Renal cortical epithelial cell (primary cell): Measurements from ENCODE around the gene TBC1D22A. TPM values are rescaled to one million over a fixed set of nuclear protein-coding genes. Genes with fewer than 3 reads are reported as not detected.
A peak's percentile ranks its signal among the peaks of the same experiment; 100 is the strongest.

Source experiments
- DNase-seq: peaks from one replicate; pipeline ENCODE4 v3.0.0-alpha.2; 2011; ENCODE audit warnings: low read depth
- total RNA-seq: library from RNA; depleted of rRNA; stranded (reverse); fragments of >200 nt; gene quantifications from 2 replicates; pipeline ENCODE4 v1.2.3, GENCODE V29; 2014

Gene TBC1D22A
- total RNA-seq, 1 donor from 2014 or later: 20.0 TPM

DNA sequence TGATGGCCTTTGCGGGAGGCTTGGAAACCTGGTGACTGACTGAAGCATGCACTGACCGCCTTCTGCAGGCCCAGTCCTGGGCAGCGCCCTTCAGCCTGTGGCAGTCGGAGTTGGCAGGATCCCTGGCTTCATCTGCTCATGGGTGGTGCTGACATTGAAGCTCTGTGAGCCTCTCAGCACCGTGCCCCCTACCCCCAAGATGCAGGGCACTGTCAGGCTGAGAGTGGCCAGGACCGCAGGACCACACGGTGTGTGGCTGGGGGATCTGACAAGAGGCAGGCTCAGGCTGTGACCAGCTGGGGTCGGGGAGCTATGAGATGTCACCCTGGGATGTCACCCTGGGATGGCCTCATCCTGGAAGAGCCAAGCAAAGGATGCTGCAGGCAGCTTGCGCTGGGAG is 32.7 kb downstream of the TBC1D22A start:
- no peak for DNase-seq

DNA sequence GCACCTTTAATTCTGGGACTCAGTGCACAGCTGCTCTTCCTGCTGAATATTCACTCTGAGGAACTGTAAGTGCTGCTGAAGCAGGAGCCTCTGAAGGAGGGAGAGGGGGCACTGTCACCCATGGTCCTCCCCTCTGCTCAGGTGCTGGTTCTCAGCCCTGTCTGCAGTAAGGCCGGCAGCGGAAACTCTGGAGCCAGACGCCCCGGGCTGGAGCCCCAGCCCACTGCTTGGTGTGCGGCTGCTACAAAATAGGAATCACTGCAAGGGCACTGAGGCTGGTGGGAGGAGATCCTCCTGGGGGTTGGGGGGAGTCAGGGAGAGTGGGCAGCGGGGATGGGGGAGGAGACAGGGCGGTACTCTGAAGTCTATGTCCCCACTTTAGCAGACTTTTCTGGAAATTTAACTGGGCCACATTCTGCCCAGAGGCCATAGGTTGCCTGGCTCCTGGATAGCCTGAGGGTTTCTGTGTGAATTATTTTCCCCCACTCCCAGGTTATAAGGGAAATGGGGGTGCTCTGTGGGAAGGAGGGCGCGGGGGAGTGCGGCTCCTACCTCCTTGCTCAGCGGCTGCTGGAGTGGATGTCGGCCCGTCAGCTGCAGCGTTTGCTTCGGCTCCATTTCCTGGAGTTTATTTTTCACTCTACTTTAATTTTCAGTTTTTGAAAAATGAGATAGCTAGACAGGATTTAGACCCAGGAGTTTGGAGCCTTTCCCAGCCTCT is 33.6 kb downstream of the TBC1D22A start:
- no peak for DNase-seq

DNA sequence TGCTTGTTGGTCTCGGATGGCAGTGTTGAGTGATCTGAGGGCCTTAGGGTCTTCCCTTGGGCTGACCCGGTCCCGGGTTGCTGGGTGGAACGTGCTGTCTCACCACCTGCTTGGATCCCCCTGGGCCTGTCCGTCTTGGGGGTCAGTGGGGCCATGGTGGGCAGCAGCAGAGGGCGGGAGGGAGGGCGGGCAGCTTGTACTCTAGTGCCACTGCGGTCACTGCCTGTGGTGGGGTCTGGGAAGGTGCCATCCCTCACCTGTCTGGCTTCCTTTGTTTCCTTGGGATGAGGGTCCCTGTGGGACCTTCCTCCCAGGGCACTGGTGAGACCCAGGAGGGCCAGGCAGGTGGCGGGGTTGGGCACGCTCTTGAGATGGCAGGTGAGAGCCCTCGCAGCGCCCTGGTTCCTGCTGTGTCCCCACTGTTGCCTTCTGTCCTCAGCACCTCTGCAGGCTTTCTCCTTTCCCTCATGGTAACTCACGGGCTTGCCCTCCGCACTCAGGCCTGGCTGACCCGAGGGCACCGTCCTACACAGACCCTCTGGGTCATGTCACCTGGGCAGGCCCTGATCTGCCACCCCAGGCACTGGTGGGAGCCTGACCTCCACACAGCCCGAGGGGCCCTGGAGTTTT is 34.2 kb downstream of the TBC1D22A start:
- DNase-seq: no peak

DNA sequence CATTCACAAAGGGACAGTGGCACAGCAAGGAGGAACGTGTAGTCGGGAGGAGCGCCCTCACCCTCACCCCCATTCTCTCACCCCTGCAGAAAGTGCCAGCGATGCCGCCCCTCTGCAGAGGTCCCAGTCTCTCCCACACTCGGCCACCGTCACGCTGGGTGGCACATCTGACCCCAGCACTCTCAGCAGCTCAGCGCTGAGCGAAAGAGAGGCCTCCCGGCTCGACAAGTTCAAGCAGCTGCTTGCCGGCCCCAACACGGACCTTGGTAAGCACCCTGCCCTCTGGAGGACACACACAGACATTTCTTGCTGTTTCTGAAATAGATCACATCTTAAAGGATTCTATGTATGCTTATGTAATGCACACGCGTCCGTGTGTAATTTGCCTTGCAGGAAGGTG is 34.9 kb downstream of the TBC1D22A start:
- DNase-seq: peak; percentile 21

DNA sequence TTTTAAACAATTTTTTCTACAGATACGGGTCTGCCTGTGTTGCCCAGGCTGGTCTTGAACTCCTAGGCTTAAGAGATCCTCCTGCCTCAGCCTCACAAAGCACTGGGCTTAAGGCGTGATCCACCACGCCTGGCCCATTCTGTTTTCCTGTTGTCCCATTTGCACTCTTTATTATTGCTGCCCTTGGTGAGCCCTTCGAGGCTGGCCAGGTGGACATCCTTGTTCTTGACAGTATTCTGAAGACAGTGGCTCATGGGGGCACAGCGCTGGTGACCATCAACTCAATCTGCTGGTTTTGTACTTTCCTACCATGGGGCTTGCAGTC is 35.6 kb downstream of the TBC1D22A start:
- no peak for DNase-seq

DNA sequence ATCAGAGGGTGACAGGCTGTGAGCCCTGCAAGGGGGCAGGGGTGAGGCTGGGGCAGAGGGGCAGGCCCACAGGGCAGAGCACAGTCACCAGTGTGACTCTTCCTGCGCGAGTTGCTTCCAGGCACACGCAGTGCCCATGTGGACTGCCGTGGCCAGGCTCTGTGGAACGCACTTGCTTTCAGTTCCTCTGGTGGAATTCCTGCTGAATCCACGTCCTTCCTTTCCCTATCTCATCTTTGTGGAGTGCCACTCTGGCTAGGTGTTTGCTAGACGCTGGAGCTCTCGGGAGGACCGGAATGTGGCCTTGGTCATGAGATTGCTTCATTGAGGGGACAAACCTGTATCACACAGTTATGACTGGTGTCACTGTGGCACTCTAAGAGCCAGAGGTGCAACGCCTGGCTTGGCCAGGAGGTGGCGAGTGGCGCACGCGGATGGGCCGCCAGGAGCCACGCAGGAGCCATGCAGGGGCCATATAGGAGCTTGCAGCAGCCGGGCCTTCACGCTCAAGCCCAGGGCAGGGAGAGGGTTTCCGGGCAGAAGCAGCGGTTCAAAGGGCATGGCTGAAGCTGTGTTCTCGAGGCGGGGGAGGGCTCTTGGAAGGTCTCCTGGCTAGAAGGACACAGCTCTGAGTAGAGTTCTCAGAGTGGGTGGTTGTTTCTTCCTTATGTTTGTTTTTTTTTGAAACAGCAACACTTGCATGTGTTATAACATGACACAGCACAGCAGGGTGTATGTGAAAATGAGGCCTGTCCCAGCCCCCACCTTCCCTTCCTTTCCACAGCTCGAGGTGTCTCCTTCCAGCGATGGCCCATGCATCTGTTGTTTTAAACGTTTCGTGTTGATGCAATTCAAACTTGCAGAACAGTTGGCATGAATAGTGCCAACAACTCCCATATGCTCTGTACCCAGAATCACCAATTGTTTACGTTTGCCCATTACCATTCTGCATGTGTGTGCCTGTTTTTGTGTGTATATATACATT is 36.2 kb downstream of the TBC1D22A start:
- DNase-seq: peak; percentile 29

DNA sequence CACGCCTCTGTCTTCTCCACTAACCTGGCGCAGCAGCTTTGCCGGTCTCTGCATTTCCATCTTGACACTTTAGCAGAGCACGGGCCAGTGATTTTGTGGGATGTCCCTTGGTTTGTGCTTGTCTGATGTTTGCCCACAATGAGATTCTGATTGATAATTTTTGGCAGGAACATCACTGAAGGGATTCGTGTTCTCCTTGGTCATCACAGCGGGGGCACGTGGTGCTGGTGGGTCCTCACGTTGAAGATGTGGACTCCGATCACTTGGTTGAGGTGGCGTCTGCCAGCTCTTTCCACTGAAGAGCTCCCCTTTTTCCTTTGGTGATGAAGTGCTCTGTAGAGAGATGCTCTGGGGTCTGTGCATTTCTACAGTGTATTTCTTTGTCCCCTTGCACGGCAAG is 37.2 kb downstream of the TBC1D22A start:
- no peak for DNase-seq

DNA sequence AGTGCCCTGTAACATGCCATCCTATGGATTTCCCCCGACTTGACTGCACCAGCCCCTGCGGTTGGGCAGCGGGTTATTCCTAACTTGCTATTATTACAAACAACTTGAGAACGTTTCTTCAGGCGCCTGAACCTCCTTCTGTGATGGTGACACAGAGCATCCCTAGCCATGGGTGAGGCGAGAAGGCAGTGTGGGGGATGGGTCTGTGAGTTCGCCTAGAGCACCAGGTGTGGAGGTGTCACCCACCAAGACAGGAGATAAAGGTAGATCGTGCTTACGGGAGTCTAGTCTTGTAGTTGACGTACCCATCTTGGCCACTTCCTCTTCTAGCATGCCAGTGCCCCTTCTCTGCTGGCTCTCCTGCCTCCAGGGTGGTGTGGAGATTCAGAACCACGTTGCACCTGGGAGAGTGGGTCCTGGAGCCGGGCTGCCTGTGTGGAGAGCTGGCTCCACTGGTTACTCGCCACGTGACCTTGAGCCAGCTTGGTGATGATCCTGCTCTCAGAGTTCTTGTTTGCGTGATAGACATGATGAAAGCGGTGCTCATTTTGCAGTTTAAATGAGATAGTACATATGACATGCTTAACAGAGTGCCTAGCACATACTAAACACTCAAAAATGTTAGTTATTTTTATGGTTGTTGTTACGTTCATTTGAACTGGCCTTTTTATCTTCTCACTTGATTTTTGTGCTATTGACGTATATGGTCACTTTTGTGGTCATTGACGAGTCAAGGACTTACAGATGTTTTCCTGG is 37.8 kb downstream of the TBC1D22A start:
- DNase-seq: no peak

DNA sequence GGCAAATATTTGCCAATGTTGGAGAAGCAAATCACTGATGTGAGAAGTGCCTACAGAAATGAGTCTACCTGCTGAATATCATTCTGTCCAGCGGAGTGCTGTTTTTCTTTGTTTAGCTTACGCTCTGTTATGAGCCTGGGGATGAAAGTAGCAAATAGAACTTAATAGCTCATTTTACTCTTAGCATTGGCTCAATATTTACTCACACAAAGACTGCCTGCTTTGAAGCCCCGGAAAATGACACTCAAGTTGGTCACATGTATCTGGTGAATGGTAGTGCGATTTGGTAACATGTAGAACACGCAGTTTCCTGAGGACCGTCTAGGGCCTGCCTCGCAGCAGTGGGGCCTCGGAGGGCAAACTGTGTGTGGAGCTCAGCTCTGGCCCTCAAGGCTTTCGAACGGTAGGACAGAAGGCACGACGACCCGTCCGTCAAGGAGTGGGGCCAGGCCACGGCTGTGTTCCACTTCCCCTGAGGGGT is 38.9 kb downstream of the TBC1D22A start:
- DNase-seq: no peak

DNA sequence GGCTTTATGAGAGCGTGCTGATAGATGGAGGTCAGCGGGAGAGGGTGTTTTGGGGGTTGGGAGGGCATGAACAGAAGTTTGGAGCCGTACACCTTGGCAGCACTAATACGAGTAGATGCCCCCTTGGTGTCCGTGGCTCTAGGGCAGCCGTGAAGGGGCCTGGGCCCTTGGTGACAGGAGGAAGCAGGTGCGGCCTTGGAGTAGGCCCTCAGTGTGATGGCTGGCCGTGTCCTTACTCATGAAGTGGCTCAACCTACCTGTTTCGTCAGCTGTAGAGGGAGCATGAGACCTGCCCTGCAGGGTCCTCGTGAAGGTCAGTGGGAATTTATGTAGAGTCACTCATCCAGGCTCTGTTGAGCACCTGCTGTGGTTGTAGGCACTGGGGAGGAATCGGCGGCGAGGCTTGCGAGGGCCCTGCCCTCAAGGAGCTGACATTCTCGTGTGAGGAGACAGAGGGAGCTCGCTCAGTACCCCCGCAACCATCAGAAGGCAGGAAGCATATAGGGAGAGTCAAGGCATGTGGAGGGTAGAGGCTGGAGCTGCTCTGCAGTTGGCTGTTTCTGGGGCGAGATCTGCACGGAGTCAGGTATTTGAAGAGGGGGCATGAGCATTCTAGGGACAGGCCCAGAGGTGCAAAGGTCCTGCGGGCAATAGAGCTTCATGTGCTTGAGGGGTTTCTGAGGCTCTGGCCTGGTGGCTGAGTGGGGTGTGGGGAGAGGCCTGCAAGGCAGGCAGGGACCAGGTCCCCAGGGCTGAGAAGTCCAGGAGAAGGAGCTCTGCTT is 39.6 kb downstream of the TBC1D22A start:
- DNase-seq: no peak

DNA sequence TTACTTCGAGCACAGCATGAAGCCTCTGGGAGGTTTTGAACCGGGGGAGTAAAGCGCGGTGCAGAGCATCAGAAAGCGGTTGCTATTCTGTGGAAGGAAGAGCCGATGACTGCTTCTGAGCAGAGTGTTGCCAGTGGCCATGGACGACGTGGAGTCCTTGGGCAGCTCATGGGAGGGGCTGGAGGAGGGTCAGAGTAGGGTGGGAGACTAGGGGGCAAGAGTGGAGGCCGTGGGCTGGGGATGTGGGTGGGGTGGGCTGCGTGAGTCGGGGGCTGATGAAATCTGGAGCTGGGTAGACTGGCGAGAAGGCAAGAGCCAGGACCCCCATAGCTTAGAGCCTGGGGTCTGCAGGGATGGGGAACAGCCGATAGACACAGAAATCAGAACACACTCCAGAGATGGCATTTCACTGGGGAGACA is 40.2 kb downstream of the TBC1D22A start:
- no peak for DNase-seq

DNA sequence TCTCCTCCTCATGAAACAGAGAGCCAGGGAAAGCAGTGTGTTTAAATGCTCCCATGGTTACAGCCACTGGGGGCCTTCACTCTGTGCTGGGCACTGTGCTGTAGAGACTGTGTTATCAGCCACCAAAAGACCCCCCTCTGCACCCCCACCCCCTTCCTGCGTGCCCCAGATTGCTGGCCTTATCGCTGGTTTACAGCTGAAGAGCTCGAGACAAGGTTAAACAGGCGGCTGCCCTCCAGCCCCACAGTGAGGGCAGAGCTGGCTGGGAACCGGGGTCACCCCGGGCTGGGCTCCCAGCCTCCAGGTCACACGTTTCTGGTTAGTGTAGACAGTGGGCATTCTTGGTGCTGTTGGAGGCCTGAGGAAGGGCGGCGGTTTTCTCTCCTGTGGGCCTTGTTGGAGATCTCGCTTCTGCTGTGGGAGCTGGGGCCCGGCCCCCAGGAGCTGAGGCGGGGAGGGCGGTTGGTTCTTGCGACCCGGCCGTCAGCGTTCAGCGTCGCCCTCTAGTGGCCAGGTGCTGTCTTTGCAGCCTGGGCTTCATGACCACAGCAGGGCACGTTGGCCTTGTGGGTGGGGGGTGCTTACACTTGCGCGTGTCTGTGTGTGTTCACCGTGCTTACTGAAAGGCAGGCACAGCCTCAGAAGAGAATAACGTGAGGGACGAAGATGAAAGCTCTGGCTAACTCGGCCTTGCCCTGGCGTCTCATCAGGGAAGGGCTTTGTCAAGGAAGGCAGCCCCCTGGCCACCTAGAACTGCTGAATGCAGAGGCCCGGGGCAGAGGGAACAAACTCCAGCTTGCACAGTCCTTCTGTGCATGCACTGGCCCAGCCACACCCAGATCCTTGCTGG is 40.8 kb downstream of the TBC1D22A start:
- peak; percentile 27 for DNase-seq

DNA sequence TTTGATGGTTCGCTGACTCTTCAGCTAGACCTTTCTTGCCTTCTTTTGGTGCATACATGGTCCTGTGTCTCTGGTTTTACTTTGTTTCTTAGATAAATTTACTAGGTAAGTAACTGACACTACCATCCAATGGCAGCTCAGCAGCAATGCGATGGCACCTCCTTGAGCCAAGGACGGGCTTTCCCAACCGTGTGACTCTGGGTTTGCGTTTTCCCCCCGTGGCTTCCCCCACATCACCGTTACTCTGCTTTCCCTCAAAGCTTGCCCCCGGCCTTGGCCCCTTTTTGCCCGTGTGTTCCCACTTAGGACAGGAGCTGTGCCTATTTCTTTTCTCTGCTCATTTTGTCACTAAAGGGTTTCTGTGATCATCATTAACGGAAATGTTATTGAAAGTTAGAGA is 41.5 kb downstream of the TBC1D22A start:
- no peak for DNase-seq

DNA sequence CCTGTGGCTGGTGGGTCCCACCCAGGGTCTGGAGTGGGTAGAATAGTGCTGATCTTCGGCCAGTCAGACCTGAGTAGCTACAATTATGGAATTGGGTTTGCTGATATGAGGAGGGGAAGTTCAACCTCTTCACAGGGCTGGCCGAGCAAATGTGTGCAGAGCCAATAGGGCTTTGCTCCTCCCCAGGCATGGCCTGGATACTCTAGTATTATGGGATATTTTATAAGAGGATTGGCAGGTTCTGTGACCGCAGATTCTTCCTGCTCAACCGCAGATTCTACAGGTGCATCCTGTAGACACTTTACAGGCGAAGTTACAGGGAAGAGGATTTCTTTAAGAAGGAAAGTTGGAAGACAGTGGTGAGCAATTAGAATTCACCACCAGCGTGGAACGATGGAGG is 44.3 kb downstream of the TBC1D22A start:
- DNase-seq: no peak

DNA sequence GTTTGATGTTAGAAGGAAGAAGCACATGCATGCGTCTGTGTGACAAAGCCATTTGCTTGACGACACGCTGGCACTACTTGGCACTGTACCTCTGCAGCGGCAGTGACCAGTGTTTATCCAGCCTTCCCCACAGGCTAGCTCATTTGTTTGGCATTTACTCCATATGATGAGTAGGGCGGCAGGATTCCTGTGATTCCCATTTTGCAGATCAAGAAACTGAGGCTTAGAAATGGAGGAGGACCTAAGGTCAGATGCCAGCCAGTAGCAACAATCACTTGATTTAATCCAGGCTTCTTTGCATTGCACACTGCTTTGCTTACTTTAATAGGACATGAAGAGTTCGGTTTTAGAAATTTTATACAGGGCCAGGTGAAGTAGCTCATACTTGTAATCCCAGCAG is 45.0 kb downstream of the TBC1D22A start:
- DNase-seq: no peak

DNA sequence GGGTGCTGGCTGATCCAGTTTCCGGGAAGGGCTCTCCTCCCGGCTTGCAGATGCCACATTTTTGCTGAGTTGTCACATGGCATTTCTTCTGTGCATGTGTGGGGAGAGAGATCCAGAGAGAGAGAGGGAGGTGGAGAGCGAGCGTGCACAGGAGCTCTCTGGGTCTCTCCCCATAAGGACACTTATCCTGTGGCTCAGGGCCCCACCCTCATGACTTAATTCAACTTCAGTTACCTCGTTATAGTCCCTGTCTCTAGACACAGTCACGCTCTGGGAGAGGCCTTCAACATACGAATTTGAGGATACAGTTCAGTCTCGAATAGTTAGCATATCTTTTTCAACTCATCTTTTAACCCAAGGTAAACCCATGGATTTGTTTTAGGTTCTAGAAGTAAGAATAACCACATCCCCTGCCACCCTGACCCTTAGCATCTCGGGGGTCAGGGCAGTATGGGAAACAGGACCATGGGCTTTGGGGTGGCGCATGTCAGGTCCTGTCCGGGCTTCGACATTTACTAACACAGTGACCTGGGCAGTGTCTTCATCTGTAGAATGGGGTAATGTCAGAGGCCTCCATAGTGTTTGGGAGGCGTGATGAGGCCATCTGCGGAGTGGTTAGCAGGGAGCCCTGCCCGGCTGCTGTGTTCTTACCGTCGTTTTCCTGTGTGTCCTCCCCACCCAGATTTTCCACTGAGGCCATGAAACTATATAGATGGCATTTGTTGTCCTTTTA is 46.9 kb downstream of the TBC1D22A start:
- DNase-seq: no peak

DNA sequence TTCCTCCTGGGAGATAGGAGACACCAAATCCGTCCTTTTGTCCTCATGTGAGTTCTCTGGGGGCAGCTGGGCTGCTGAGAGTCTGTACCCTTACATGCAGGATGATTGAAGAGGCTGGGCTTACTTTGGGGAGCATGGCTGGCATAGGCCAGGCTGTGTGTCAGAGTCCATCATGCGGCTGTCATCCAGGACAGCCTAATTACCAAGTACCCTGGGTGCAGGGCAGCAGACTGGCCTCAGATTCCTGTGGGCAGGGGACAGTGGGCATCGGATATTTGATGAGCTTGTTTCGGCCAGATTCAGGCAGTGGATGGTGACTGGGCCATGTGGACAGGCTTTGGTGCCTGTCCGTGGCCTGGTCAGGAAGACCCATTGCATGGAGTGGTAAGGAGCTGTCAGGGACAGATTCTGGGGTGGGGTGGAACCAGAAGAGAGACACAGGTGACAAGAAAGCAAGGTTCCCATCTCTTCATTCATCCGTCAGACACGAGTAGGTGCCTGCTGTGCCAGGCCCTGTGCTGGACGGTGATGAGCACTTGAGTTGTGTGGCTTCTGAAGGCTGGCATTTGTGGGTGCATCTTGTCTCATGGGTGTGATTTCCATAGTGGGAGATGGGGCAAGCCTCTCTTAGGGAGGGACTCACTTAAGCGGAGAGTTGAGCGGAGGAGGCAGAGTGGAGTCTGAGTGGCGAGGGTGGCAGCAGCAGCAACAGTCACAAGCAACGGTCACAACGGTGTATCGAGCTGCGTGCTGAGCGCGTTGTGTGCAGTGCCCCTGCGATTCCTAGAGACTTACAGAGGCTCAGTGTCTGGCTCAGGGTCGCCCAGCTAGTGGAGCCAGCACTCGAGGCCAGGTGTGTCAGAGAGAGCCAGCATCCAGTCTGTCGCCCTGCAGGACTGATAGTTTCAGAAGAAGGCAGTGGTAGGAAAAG is 48.7 kb downstream of the TBC1D22A start:
- no peak for DNase-seq

DNA sequence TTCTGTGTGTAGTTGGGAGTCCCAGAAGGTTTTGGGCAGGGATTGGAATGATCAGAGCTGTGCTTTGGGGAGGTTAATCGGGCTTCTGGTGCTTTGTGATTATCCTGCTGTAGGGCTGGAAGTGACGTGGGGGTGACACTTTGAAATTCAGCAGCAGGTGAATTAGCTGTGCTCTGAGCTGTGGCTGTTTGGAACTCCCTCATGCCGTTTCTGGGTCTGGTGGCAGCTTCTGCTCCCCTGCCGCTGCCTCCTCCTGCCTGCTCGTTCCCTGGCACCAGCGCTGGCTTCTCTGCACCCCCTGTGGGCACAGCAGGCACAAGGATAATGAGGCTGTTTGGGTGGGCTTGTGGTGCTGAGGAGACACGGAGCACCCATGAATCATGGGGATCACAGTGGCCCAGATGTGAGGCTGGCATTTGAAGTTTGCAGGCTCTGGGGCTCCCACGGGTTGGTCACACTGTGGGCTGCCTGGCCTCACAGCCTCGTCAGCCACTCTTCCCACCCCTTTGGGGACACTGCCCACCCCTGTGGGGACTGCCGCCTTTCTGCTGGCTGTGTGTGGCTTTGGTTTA is 49.7 kb downstream of the TBC1D22A start:
- no peak for DNase-seq
